GM18517 (cell line): ENCODE data around the gene ANKAR.
"Not testable (repeated sequence)": the region's sequence is repeated elsewhere in the genome, so short reads cannot be mapped to it uniquely, and the experiment has no call there.

ENCODE experiments used
- ATAC-seq: cut with Tn5 transposase; IDR thresholded peaks from one replicate; pipeline ENCODE4 v1.9.1; 2021; ENCODE audit warnings: mild to moderate bottlenecking, moderate library complexity; ENCODE audit not compliant: unreplicated experiment

ANKAR gene

GRCh38 chr2:189674374-189675112, at the start of gene ANKAR:
Gene ANKAR (plus strand): TSS chr2:189674670. CDS start chr2:189676491, 1,821 bp downstream.
- peak; percentile 95 for ATAC-seq

GRCh38 chr2:189625636-189626035, 48.8 kb upstream of the ANKAR start:
- ATAC-seq, result no peak

DNA sequence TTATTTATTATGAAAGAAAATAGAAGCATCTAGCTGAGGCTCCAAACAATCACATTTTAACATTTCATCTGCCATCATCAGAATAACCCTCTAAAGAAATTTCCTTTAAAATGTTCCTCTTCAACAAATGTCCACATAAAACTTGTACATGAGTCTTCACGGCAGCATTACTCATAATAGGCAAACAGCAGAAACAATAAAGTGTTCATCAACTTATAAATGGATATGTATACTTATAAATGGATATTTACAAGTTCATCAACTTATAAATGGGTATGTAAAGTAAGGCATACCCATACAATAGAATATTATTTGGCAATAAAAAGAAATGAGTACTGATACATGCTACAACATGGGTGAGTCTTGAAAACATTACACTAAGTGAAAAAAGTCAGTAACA, 46.7 kb upstream of the ANKAR start:
- ATAC-seq, result no peak

DNA sequence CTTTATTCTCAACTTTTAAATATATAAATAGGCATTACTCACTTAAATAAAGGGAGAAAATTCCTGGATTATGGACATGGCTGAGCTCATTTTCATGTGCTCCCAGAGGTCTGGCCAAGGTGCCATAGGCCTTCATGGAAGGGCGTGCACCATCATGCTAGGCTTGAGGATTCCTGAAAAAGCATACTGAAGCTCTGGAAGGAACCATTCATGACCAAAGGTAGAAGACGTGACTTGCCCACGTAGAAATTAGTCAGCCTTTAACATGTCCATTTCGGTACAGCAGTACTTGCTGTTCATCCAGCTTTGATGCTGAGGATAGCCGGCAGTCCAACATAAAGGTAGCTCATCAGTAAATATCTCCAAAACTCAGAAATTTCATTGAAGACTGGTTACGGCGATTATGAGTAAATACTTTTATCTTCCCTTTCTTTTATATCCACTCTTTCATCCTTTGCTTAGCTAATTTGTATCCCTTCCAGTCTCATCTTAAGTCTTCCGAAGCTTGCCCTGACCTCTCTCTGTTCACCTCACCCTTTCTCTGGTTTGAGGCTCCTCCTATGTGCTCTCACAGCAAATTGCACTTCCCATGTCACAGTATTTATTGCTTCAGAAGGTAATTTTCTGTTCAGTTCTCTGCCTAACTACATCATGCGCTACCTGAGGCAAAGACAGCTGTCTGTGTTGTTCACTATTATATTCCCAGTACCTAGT, 45.5 kb upstream of the ANKAR start:
- ATAC-seq, result no peak

DNA sequence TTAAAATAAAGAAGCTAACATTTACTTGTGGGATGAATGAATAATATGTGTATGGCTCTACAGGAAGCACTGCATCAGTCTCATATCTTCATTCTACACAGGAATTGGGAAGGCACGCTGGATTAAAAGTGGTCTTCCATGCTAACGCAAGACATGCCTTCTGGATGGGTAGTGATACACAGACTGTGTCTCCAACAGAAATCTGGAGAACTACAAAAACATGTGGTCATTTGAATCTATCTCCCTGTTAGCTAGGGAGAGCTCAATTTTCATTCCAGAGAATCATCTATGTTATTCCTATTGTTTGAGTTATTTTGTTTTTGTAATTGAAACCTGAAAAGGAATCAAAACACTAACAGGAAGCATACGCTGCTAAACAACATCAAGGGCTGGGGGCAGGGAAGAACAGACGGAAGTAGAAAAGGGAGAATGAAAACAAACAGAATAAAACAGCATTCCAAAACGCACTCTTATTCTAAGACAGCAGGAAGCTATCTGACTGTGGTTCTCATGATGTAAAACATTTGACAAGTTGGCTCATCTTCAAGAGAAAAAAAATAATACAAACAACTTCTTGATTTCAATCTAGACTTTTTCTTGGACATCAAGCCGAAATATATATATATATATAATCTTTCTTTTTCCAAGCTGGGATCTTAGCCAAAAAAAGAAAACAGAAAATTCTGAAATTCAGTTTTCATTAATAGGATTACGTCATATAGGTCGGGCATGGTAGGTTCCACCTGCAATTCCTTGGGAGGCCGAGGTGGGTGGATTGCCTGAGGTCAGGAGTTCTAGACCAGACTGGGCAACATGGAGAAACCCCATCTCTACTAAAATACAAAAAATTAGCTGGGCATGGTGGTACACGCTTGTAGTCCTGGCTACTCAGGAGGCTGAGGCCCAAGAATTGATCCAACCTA, 44.7 kb upstream of the ANKAR start:
- no peak for ATAC-seq

DNA sequence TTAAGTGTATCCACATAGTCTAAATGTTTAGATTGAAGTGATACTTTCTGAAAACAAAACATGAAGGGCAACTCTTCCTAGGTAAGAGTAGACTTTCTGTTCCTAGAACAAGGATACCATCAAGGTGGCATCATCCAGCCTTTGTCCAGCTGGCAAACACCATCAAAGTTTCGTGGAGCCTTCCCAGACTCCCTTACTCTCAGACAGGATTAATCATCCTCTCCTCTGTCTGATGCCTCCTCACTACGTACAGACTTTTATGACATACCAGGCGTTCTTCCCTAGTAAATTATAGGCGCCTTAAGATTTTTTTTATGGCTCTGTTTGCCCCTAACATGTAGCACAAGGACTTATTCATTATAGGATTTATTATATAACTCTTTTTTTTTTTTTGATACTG, 42.6 kb upstream of the ANKAR start:
- no peak for ATAC-seq

DNA sequence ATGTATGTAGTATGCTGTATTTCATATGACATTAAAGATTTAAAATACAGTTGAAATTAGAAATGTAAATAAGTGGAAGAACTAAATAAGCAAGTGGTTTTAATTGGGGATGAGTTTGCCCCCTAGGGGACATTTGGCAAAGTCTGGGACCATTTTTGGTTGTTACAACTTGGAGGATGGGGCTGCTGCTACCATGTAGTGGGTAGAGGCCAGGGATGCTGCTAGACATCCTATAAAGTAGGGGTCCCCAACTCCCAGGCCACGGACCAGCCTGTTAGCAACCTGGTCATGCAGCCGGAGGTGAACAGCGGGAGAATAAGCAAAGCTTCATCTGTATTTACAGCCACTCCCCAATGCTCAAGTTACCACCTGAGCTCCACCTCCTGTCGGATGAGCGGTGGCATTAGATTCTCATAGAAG, 41.1 kb upstream of the ANKAR start:
- no peak for ATAC-seq

DNA sequence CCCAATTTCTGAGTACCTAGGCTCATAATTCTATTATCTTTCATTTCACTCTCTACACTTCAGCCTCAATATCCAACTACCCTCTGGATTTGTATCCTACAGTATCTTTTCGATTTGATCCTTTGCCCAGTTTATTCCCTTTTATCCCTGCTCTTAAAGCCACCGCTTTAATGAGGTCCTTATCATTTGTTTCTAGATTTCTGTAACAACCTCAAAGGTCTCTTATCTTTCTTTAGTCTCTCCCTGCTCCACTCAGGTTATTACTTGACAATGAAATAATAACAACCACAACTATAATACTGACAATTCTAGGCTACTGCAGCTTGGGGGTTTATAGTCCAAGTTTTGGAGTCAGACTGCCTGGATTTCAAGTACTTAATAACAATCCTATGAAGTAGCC, 39.1 kb upstream of the ANKAR start:
- ATAC-seq, result no peak

- ATAC-seq, result no peak
Measured at GRCh38 chr2:189638301-189639006, 36.0 kb upstream of the ANKAR start.

GRCh38 chr2:189639007-189639609, 35.4 kb upstream of the ANKAR start:
- ATAC-seq, result no peak

DNA sequence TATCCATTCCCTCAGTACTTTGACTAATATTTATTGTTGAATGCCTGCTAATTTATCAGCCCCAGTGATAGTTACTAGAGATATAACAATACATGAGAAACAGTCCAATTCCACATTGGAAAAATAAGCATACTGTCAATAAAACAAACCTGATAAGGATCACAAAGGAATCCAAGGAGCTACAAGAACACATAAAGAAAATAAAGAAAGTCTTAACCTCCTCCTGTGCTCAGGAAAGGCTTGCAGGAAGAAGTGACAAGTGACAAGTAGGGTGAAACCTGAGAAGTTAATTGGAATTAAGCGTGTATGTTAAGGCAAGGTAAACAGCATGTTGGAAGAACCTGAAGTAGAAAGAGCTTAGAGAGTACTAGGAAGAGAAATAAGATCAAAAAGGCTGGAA, 33.5 kb upstream of the ANKAR start:
- ATAC-seq, result no peak

GRCh38 chr2:189641590-189641989, 32.9 kb upstream of the ANKAR start:
- ATAC-seq, result no peak

DNA sequence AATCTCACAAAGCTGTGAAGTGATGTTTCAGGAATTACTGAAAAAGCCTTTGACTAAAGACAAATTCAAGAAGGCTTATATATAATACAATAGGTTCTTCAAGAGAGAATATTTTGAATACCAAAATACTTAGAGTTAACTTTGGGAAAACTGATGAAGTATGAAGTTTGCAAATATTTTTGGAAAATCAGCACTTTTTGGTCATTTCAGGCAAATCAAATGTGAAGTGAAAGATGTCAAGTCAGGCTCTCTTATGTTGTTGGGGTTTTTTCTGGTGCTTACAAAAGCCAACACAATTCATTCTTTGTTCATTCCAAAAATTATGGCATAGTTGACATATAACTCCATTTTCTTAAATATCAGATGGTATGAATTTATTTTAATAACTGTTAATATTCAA, 27.9 kb upstream of the ANKAR start:
- ATAC-seq, result no peak

DNA sequence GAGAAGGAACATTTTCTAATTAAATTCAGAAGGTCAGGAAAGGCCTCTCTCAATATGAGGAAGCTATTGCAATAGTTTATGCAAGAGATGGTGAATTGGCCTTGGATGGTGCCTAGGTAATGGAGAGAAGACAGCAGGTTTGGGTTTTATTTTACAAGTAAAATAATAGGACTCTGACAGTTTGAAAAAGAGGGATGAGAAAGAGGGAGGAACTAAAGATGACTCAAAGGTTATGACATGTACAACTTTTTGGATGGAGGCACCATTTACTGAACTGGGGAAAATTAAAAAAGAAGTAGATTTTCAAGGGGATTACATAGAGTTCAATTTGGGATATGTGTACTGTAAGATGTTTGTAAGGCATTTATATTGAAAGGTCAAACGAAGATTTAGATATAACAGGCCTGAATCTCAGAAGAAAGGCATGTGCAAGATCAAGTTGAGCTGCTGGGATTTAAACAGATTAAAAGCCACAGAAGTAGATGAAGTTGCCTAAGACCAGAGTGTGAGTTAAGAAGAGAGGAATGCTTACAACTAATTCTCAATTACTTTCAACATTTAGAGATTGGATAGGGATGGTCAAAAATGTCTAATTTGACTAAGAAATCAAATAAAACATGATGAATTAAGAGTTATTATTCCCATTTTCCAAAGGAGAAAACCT, 25.5 kb upstream of the ANKAR start:
- no peak for ATAC-seq

DNA sequence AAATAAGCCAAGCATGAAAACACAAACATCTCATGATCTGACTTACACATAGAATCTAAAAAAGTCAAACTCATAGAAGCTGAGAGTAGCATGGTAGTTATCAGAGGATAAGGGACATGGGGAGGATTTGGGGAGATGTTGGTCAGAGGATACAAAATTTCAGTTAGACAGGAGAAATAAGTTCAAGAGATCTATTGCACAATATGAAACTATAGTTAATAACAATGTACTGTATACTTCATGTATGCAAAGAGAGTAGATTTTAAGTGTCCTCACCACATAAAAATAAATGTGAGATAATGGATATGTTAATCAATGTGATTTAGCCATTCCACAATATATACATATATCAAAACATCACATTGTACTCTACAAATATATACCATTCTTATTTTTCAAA, 23.2 kb upstream of the ANKAR start:
- ATAC-seq, result no peak

DNA sequence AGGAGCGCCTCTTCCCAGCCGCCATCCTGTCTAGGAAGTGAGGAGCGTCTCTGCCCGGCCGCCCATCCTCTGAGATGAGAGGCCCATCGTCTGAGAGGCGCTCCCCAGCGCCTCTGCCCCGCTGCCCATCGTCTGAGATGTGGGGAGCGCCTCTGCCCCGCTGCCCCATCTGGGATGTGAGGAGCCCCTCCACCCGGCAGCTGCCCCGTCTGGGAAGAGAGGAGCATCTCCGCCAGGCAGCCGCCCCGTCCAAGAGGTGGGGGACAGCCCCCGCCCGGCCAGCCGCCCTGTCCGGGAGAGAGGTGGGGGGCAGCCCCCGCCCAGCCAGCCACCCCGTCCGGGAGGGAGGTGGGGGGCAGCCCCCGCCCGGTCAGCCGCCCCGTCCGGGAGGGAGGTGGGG, 21.0 kb upstream of the ANKAR start:
- ATAC-seq, result not testable (repeated sequence)

DNA sequence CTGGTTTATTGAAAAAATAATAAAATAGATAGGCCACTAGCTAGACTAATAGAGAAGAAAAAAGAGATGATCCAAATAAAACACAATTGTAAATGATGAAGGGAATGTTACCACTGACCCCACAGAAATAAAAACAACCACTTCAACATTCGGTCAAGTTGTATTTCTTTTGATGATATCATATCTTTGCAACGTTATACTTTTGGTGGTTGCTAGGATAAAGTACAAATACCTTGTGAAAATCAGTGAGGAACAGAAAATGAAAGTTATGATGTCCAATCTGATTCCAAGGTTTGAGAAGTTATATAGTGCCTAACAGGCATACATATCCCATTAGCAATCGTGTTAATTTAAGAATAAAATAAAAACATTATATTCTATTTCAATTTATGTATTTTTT, 19.8 kb upstream of the ANKAR start:
- no peak for ATAC-seq

DNA sequence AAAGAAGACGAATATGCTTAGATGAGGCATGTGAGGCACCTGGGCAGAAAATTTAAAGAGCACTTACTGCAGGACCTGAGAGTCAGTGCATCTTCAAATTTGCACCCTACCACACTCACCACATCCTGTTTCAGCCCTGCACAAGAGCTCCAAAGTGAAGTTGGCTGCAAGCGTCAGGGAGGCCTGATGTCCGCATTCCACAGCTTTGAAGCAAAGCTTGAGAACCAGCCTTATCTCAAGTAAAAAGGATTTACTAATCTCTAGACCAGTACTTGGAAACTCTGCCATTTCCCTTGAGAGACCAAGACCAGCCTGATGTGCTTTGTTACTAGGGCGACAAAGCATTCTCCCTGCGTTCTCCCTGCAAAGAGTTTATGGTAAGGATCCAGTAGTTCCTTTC, 16.6 kb upstream of the ANKAR start:
- ATAC-seq, result peak; percentile 46

- ATAC-seq, result no peak
Measured at GRCh38 chr2:189658306-189659212, 15.9 kb upstream of the ANKAR start.
